ENCODE measurements around the gene TOR1A.

- TF ChIP-seq CTCF (IDR thresholded peaks at IDR 0.05; ENCODE audit: poor library complexity) = no peak
- no peak for TF ChIP-seq EZH2 (IDR thresholded peaks at IDR 0.05; ENCODE audit: borderline replicate concordance)
Measured at GRCh38 chr9:129865668-129866320, 41.9 kb upstream of the TOR1A start.
